ENCODE results near the gene SRL.

GRCh38 chr16:4261557-4262172 is 19.8 kb upstream of the SRL start:
- TF ChIP-seq, protein P1, sequence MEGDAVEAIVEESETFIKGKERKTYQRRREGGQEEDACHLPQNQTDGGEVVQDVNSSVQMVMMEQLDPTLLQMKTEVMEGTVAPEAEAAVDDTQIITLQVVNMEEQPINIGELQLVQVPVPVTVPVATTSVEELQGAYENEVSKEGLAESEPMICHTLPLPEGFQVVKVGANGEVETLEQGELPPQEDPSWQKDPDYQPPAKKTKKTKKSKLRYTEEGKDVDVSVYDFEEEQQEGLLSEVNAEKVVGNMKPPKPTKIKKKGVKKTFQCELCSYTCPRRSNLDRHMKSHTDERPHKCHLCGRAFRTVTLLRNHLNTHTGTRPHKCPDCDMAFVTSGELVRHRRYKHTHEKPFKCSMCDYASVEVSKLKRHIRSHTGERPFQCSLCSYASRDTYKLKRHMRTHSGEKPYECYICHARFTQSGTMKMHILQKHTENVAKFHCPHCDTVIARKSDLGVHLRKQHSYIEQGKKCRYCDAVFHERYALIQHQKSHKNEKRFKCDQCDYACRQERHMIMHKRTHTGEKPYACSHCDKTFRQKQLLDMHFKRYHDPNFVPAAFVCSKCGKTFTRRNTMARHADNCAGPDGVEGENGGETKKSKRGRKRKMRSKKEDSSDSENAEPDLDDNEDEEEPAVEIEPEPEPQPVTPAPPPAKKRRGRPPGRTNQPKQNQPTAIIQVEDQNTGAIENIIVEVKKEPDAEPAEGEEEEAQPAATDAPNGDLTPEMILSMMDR (conservative IDR thresholded peaks at IDR 0.05; ENCODE audit: low read length), result peak; percentile 51
- TF ChIP-seq EZH2phosphoT487 (IDR thresholded peaks at IDR 0.05; ENCODE audit: borderline replicate concordance), result no peak
